ENCODE results near the gene SUPT3H.

The SUPT3H gene

GRCh38 chr6:44826025-44826676 lies 551.6 kb downstream of the SUPT3H start:
- DNase-seq (ENCODE audit: insufficient read length, low spot score) (no peak), FAIRE-seq (no peak)
- TF ChIP-seq CTCF (IDR thresholded peaks at IDR 0.05; ENCODE audit: insufficient read depth, missing control alignments) = no peak

- FAIRE-seq = no peak
- no peak for DNase-seq (ENCODE audit: insufficient read length, low spot score)
- TF ChIP-seq CTCF (IDR thresholded peaks at IDR 0.05; ENCODE audit: insufficient read depth, missing control alignments) = no peak
These were observed 552.5 kb downstream of the SUPT3H start for GRCh38 chr6:44825273-44825672.

- FAIRE-seq = no peak
- no peak for DNase-seq (ENCODE audit: insufficient read length, low spot score)
- no peak for TF ChIP-seq CTCF (IDR thresholded peaks at IDR 0.05; ENCODE audit: insufficient read depth, missing control alignments)
These were observed 553.2 kb downstream of the SUPT3H start for GRCh38 chr6:44824567-44824966.

GRCh38 chr6:44820759-44821158 lies 557.0 kb downstream of the SUPT3H start:
- DNase-seq (ENCODE audit: insufficient read length, low spot score) (no peak), FAIRE-seq (no peak)
- TF ChIP-seq CTCF (IDR thresholded peaks at IDR 0.05; ENCODE audit: insufficient read depth, missing control alignments) = no peak

GRCh38 chr6:44820321-44820720 lies 557.4 kb downstream of the SUPT3H start:
- DNase-seq (ENCODE audit: insufficient read length, low spot score) (no peak), FAIRE-seq (no peak)
- no peak for TF ChIP-seq CTCF (IDR thresholded peaks at IDR 0.05; ENCODE audit: insufficient read depth, missing control alignments)

GRCh38 chr6:44811456-44811855 lies 566.3 kb downstream of the SUPT3H start:
- TF ChIP-seq CTCF (IDR thresholded peaks at IDR 0.05; ENCODE audit: insufficient read depth, missing control alignments) = no peak
- no peak for DNase-seq (ENCODE audit: insufficient read length, low spot score)
- FAIRE-seq = no peak

GRCh38 chr6:44809258-44809657 lies 568.5 kb downstream of the SUPT3H start:
- no peak for TF ChIP-seq CTCF (IDR thresholded peaks at IDR 0.05; ENCODE audit: insufficient read depth, missing control alignments)
- FAIRE-seq = no peak

More at GRCh38 chr6:44809258-44809657, 568.5 kb downstream of the SUPT3H start:
- DNase-seq (ENCODE audit: insufficient read length, low spot score) = no peak
